SU-DHL-6 (cell line): ENCODE data around the gene SLC25A3.

ENCODE experiments used
- H2AFZ ChIP-seq: fragments of 200-600 bp; sonication (generic); 2 replicates; pipeline ENCODE4 v1.6.1; 2014; ENCODE audit warnings: low read depth, mild to moderate bottlenecking, moderate library complexity, mixed read lengths, antibody characterized with exemption, low read length; ENCODE audit not compliant: severe bottlenecking
- H3F3A ChIP-seq: fragments of 200-600 bp; shearing (Covaris generic); 2 replicates; pipeline ENCODE4 v1.6.0; 2016; ENCODE audit warnings: antibody characterized with exemption, mild to moderate bottlenecking; ENCODE audit not compliant: insufficient read depth
- H3K27ac ChIP-seq: fragments of 200-600 bp; sonication (generic); 2 replicates; pipeline ENCODE4 v1.5.1; 2016; ENCODE audit warnings: low read depth, mild to moderate bottlenecking, low read length, moderate library complexity, mixed read lengths
- H3K27me3 ChIP-seq: fragments of 200-600 bp; sonication (generic), shearing (Covaris generic); 2 replicates; pipeline ENCODE4 v1.6.0; 2014; ENCODE audit warnings: mild to moderate bottlenecking, low read length
- H3K36me3 ChIP-seq: fragments of 200-600 bp; sonication (generic); 2 replicates; pipeline ENCODE4 v1.6.1; 2014; ENCODE audit warnings: mild to moderate bottlenecking, low read length, mixed read lengths
- H3K4me2 ChIP-seq: fragments of 300-600, 200-600 bp; shearing (Covaris generic), sonication (generic); 2 replicates; pipeline ENCODE4 v1.6.0; 2014; ENCODE audit warnings: low read length, low read depth, mild to moderate bottlenecking; ENCODE audit not compliant: poor library complexity, severe bottlenecking
- H3K4me3 ChIP-seq: fragments of 200-600 bp; sonication (generic); 2 replicates; pipeline ENCODE4 v1.5.1; 2014; ENCODE audit warnings: antibody characterized with exemption, low read length, mild to moderate bottlenecking, mixed read lengths; ENCODE audit not compliant: insufficient read depth, poor library complexity, severe bottlenecking
- H3K79me2 ChIP-seq: fragments of 200-600 bp; sonication (generic); 2 replicates; pipeline ENCODE4 v1.6.1; 2014; ENCODE audit warnings: mild to moderate bottlenecking, low read length, moderate library complexity; ENCODE audit not compliant: insufficient read depth
- H3K9ac ChIP-seq: fragments of 200-600 bp; sonication (generic); 2 replicates; pipeline ENCODE4 v1.7.0; 2014; ENCODE audit warnings: mild to moderate bottlenecking, low read length
- H3K9me2 ChIP-seq: fragments of 200-600 bp; sonication (generic); replicated peaks from 2 replicates; pipeline ENCODE4 v1.6.1; 2014; ENCODE audit warnings: low read length; ENCODE audit not compliant: insufficient read depth
- H3K9me3 ChIP-seq: fragments of 200-600 bp; sonication (generic); 2 replicates; pipeline ENCODE4 v1.6.1; 2014; ENCODE audit warnings: low read length, mixed read lengths; ENCODE audit not compliant: insufficient read depth
- H4K20me1 ChIP-seq: fragments of 200-600 bp; sonication (generic); 2 replicates; pipeline ENCODE4 v1.6.1; 2014; ENCODE audit warnings: low read depth, mild to moderate bottlenecking, antibody characterized with exemption, low read length, moderate library complexity, mixed read lengths
- CTCF ChIP-seq: fragments of 200-600 bp; sonication (generic); IDR thresholded peaks from one replicate; pipeline ENCODE4 v1.5.1; 2017; ENCODE audit warnings: antibody characterized with exemption, mild to moderate bottlenecking, low read length, moderate library complexity; ENCODE audit not compliant: insufficient read depth, poor library complexity, severe bottlenecking
- EZH2phosphoT487 ChIP-seq: fragments of 200-600 bp; sonication (generic), shearing (Covaris generic); conservative IDR thresholded peaks from 2 replicates; pipeline ENCODE4 v1.6.1; 2018; ENCODE audit warnings: mild to moderate bottlenecking, antibody characterized with exemption, low read length, moderate library complexity, mixed read lengths

The SLC25A3 gene

GRCh38 chr12:98581101-98581500 lies 12.4 kb upstream of the SLC25A3 start:
- TF ChIP-seq EZH2phosphoT487 (no peak), CTCF (no peak)
- Histone ChIP-seq H3K9ac (no peak overlapping the region), H3K36me3 (no peaks in the 10 kb centered on the region), H2AFZ (no peak overlapping the region), H3F3A (no peaks in the 10 kb centered on the region), H3K79me2 (no peaks in the 10 kb centered on the region), H3K27me3 (no peaks in the 10 kb centered on the region), H3K27ac (no peak overlapping the region), H3K9me2 (no peaks in the 10 kb centered on the region), H3K9me3 (no peaks in the 10 kb centered on the region), H3K4me3 (no peak overlapping the region), H4K20me1 (no peaks in the 10 kb centered on the region), H3K4me2 (no peak overlapping the region)

GRCh38 chr12:98582093-98582492 lies 11.4 kb upstream of the SLC25A3 start:
- TF ChIP-seq EZH2phosphoT487 = no peak
- TF ChIP-seq CTCF = no peak
- no peak overlapping the region for H3K4me3 ChIP-seq
- no peaks in the 10 kb centered on the region for H3F3A ChIP-seq
- no peaks in the 10 kb centered on the region for H3K36me3 ChIP-seq
- H3K79me2 ChIP-seq = no peaks in the 10 kb centered on the region
- H3K27ac ChIP-seq = no peak overlapping the region
- no peak overlapping the region for H3K4me2 ChIP-seq
- no peak overlapping the region for H2AFZ ChIP-seq
- no peaks in the 10 kb centered on the region for H3K9me2 ChIP-seq
- H3K27me3 ChIP-seq = no peaks in the 10 kb centered on the region
- H3K9ac ChIP-seq = no peak overlapping the region
- no peaks in the 10 kb centered on the region for H3K9me3 ChIP-seq
- H4K20me1 ChIP-seq = no peaks in the 10 kb centered on the region

GRCh38 chr12:98587084-98587483 lies 6.4 kb upstream of the SLC25A3 start:
- Histone ChIP-seq H3K27me3 (no peaks in the 10 kb centered on the region), H3K9me3 (no peaks in the 10 kb centered on the region), H3K9ac (no peak overlapping the region), H3K4me2 (no peak overlapping the region), H3K36me3 (no peaks in the 10 kb centered on the region), H2AFZ (no peak overlapping the region), H3K79me2 (no peaks in the 10 kb centered on the region), H3K9me2 (no peaks in the 10 kb centered on the region), H3F3A (no peaks in the 10 kb centered on the region; the same call in 1 of the 2 replicates), H3K27ac (no peak overlapping the region), H4K20me1 (no peaks in the 10 kb centered on the region), H3K4me3 (no peak overlapping the region)
- no peak for TF ChIP-seq EZH2phosphoT487
- no peak for TF ChIP-seq CTCF

- H3K27me3 ChIP-seq = no peaks in the 10 kb centered on the region
- no peaks in the 10 kb centered on the region for H3K9me3 ChIP-seq
These were observed 2.3 kb upstream of the SLC25A3 start for GRCh38 chr12:98591209-98591608.

More at GRCh38 chr12:98591209-98591608, 2.3 kb upstream of the SLC25A3 start:
- peaks cover 14% of the 10 kb centered on the region for H3K36me3 ChIP-seq
- no peak for TF ChIP-seq CTCF
- no peak for TF ChIP-seq EZH2phosphoT487
- no peak overlapping the region for H3K9ac ChIP-seq
- H3K27ac ChIP-seq = no peak overlapping the region
- no peak overlapping the region for H2AFZ ChIP-seq
- no peaks in the 10 kb centered on the region for H3K9me2 ChIP-seq
- H3K79me2 ChIP-seq = peaks cover 27% of the 10 kb centered on the region
- H4K20me1 ChIP-seq = peaks cover 18% of the 10 kb centered on the region
- H3K4me2 ChIP-seq = no peak overlapping the region
- peaks cover 5% of the 10 kb centered on the region; the same call in 1 of the 2 replicates for H3F3A ChIP-seq
- no peak overlapping the region for H3K4me3 ChIP-seq
